ENCODE data around the gene ITGB7.

GRCh38 chr12:53179687-53180219 is 27.3 kb downstream of the ITGB7 start:
- no peak for TF ChIP-seq CTCF (IDR thresholded peaks at IDR 0.05)
- TF ChIP-seq POLR2A (IDR thresholded peaks at IDR 0.05), result no peak
